ENCODE data around the gene PDE4B. TPM values are rescaled to one million over a fixed set of nuclear protein-coding genes. Genes with fewer than 3 reads are reported as not detected.

The PDE4B gene
- total RNA-seq, 1 donor from 2014 or later = 29.0 TPM

GRCh38 chr1:66248746-66249145 lies 456.1 kb downstream of the PDE4B start:
- TF ChIP-seq CTCF (IDR thresholded peaks at IDR 0.05) (no peak), POLR2AphosphoS5 (IDR thresholded peaks at IDR 0.05; ENCODE audit: insufficient read depth in 1 of 2, low read depth in 1 of 2) (no peak), POLR2A (IDR thresholded peaks at IDR 0.05) (no peak)
- no peaks in the 10 kb centered on the region for H3K27me3 ChIP-seq
- intact Hi-C loops (cut with DNase I) = loop anchor here (5.0 kb wide), 1 partner anchor 199 kb away; no protein-coding TSS in a partner anchor
- DNase-seq (ENCODE audit: extremely low spot score in 2 of 2) = no peak
- no peak overlapping the region for H3K4me3 ChIP-seq
- peaks cover 10% of the 10 kb centered on the region for H3K4me1 ChIP-seq
- H3K36me3 ChIP-seq = no peaks in the 10 kb centered on the region
- peak overlapping the region; percentile 66 for H3K27ac ChIP-seq
- no peaks in the 10 kb centered on the region for H3K9me3 ChIP-seq

GRCh38 chr1:66250075-66250474 lies 457.4 kb downstream of the PDE4B start:
- DNase-seq (ENCODE audit: extremely low spot score in 2 of 2) = no peak
- H3K9me3 ChIP-seq = no peaks in the 10 kb centered on the region
- H3K4me3 ChIP-seq = no peak overlapping the region
- no peaks in the 10 kb centered on the region for H3K36me3 ChIP-seq
- peak overlapping the region; percentile 0 for H3K27ac ChIP-seq
- TF ChIP-seq CTCF (IDR thresholded peaks at IDR 0.05) (no peak), POLR2AphosphoS5 (IDR thresholded peaks at IDR 0.05; ENCODE audit: insufficient read depth in 1 of 2, low read depth in 1 of 2) (no peak), POLR2A (IDR thresholded peaks at IDR 0.05) (no peak)
- H3K4me1 ChIP-seq = peaks cover 10% of the 10 kb centered on the region
- intact Hi-C loops (cut with DNase I) = loop anchor here (10.0 kb wide), 1 partner anchor 475 kb away; no protein-coding TSS in a partner anchor
- no peaks in the 10 kb centered on the region for H3K27me3 ChIP-seq

- DNase-seq (ENCODE audit: extremely low spot score in 2 of 2) = no peak
- Histone ChIP-seq H3K27me3 (no peaks in the 10 kb centered on the region), H3K27ac (peak overlapping the region; percentile 0), H3K4me1 (peaks cover 10% of the 10 kb centered on the region), H3K9me3 (no peaks in the 10 kb centered on the region), H3K4me3 (no peak overlapping the region), H3K36me3 (no peaks in the 10 kb centered on the region)
- intact Hi-C loops (cut with DNase I) = loop anchor here (10.0 kb wide), 1 partner anchor 474 kb away; no protein-coding TSS in a partner anchor
- TF ChIP-seq POLR2A (IDR thresholded peaks at IDR 0.05) = no peak
These were observed 457.8 kb downstream of the PDE4B start for GRCh38 chr1:66250478-66250877.

- Histone ChIP-seq H3K27ac (no peak overlapping the region), H3K9me3 (no peaks in the 10 kb centered on the region), H3K4me3 (no peak overlapping the region), H3K36me3 (no peaks in the 10 kb centered on the region), H3K27me3 (no peaks in the 10 kb centered on the region), H3K4me1 (peaks cover 10% of the 10 kb centered on the region)
- intact Hi-C loops (cut with DNase I) = loop anchor here (10.0 kb wide), 1 partner anchor 473 kb away; no protein-coding TSS in a partner anchor
- TF ChIP-seq POLR2A (IDR thresholded peaks at IDR 0.05) (no peak), CTCF (IDR thresholded peaks at IDR 0.05) (no peak), POLR2AphosphoS5 (IDR thresholded peaks at IDR 0.05; ENCODE audit: insufficient read depth in 1 of 2, low read depth in 1 of 2) (no peak)
- DNase-seq (ENCODE audit: extremely low spot score in 2 of 2) = no peak
These were observed 458.9 kb downstream of the PDE4B start for GRCh38 chr1:66251546-66251945.

- no peak for DNase-seq (ENCODE audit: extremely low spot score in 2 of 2)
- intact Hi-C loops (cut with DNase I) = loop anchor here (10.0 kb wide), 1 partner anchor 471 kb away; no protein-coding TSS in a partner anchor
- H3K27ac ChIP-seq = no peak overlapping the region
- TF ChIP-seq CTCF (IDR thresholded peaks at IDR 0.05) (peak; percentile 40 to 81 (median 58)), POLR2AphosphoS5 (IDR thresholded peaks at IDR 0.05; ENCODE audit: insufficient read depth in 1 of 2, low read depth in 1 of 2) (peak in 1 of 2 donors; percentile 24), POLR2A (IDR thresholded peaks at IDR 0.05) (no peak)
- peaks cover 9% of the 10 kb centered on the region for H3K4me1 ChIP-seq
- H3K9me3 ChIP-seq = no peaks in the 10 kb centered on the region
- no peaks in the 10 kb centered on the region for H3K27me3 ChIP-seq
- H3K4me3 ChIP-seq = no peak overlapping the region
- no peaks in the 10 kb centered on the region for H3K36me3 ChIP-seq
These were observed 460.7 kb downstream of the PDE4B start for GRCh38 chr1:66253330-66253921.

All from vagina (tissue), 2 donors.